GM12892 (cell line): ENCODE measurements around the gene MICAL2.

Source experiments
- POLR2A ChIP-seq: IDR thresholded peaks from 2 replicates; pipeline ENCODE4 v1.6.1; 2011; ENCODE audit warnings: low read depth, low read length, control low read depth
- POLR2AphosphoS5 ChIP-seq: IDR thresholded peaks from 2 replicates; pipeline ENCODE4 v1.6.1; 2011; ENCODE audit warnings: low read depth, low read length, control low read depth

- no peak for TF ChIP-seq POLR2AphosphoS5
- no peak for TF ChIP-seq POLR2A
Measured at GRCh38 chr11:12233602-12233925, 123.2 kb downstream of the MICAL2 start.
